ENCODE results near the gene ADRA1B.
"Not testable (repeated sequence)": the region's sequence is repeated elsewhere in the genome, so short reads cannot be mapped to it uniquely, and the experiment has no call there.

Gene ADRA1B

DNA sequence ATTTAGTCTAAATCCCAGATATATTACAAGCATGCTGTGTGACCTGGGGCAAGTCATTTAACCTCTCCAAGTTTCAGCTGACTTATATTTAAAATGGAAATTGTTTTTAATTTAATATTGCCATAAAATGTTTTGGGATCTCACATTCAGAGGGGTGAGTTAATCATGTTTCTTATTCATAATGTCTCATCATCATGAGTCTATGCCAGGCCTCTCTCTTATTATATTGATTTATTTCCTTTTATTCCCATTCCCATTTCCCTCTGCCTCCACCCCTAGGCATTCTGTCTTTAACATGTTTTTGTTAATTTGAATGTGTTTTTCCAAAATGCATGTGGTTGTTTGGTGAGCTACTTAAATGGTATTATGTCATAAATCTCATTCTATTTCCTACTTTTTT is 53.7 kb downstream of the ADRA1B start:
- no peak for DNase-seq (ENCODE audit: low read depth)

DNA sequence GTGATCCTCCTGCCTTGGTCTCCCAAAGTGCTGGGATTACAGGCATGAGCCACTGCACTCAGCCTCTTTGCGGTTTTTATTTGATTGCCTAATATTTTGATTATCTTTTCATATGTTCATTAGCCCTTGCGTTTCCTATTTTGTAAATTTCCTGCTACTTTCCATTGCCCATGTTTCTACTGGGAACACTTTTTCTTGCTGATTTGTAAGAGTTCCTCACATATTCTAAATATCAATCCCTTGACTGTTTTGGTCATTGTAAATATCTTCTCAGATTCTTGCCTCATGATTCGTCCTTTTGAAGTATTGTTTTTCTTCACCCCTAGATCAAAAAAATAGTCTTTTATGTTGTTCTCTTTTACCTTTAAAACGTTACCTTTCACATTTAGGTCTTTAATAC is 54.8 kb downstream of the ADRA1B start:
- no peak for DNase-seq (ENCODE audit: low read depth)

DNA sequence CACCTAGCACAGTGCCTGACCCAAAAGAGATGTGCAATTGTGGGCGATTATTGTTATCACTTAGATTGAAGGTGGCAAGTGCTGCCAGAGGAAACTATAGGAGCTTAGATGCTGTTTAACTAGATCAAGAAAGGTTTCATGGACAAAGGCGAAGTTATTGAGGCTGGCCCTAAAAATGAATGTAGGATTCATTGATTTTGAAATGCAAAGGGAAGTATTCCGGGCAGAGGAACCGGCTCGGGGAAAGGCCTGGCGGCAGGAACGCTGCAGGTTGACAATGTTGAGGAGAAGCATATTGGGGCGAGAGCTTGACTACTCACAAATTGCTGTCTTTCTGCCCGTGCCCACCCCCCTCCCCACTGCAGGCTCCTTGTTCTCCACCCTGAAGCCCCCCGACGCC is 55.2 kb downstream of the ADRA1B start:
- DNase-seq (ENCODE audit: low read depth): no peak

- DNase-seq (ENCODE audit: low read depth): no peak
Measured at GRCh38 chr5:159971931-159972461, 55.7 kb downstream of the ADRA1B start.

DNA sequence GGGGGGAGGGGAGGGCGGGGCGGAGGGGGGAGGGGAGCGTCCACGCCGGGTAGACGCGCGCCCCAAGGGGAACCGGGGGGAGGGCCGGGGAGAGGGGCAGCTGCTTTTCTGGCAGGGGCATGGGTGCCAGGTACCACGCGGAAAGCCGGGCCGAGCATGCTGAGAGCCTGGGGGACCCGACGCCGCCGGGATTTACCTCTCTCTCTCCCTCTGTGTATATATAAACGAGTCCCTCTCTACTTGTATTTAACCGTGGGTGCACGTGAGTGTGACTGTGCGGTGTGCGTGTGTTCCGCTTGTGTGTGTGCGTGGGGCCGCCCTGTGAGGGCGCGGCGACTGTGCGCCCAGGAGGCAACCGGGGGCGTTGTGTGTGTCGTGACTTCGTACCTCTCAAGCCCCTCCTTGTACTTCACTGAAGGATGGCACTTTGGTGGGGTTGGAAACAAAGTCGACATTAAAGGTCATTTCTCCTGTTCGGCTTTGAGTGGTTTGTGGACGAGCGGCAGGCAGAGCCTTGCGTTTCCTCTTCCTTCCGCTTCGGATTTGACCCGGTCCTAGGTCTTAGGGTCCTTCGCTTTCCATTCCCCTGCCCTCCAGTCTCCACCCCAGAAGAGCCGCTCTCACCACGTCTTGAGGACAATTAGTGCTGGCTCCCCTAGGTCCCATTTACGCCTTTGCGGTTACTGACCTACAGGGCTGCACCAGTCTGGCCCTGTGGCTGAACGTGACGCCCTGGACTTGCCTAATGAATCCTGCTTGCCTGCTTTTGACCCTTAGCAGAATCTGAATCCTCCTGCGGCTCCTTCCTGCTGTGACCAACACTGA is 56.5 kb downstream of the ADRA1B start:
- no peak for DNase-seq (ENCODE audit: low read depth)

- DNase-seq (ENCODE audit: low read depth): no peak
Measured at GRCh38 chr5:159975462-159976019, 59.3 kb downstream of the ADRA1B start.

- no peak for DNase-seq (ENCODE audit: low read depth)
Measured at GRCh38 chr5:159976921-159977320, 60.6 kb downstream of the ADRA1B start.

DNA sequence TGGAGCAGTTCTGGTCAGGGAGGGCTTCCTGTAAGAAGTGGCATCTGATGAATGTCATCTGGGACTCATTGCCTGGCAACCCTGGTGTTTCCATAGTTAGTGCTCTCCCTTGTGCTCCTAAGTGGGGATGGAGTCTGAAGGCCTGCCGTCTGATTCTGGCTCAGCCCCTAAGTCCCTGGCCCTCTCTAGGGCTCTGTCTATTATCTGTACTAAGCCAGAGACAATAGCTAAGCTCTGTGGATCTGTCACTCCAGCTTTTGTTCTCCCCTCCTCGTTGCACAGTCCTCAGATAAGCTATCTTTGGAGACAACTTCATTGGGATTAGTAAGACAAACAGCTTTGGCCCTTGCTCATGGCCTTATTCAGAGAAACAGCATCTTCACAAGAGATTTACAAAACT is 62.1 kb downstream of the ADRA1B start:
- no peak for DNase-seq (ENCODE audit: low read depth)

- DNase-seq (ENCODE audit: low read depth): no peak
Measured at GRCh38 chr5:159982421-159983173, 66.3 kb downstream of the ADRA1B start.

- peak; percentile 55 for DNase-seq (ENCODE audit: low read depth)
Measured at GRCh38 chr5:159987031-159987674, 70.9 kb downstream of the ADRA1B start.

DNA sequence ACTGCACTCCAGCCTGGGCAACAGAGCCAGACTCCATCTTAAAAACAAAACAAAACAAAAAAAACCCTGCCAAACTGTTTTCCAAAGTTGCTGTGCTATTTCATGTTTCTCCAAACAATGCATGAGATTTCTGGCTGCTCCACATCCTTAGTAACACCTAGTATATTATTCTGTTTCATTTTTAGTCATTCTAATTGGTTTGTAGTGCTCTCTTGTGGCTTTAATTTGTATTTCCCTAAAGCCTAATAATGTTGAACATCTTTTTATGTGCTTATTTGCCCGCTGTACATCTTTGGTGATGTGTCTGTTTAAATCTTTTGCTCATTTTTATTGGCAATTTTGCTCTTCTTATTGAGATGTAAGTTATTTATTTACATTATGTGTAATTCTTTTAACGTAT is 74.2 kb downstream of the ADRA1B start:
- no peak for DNase-seq (ENCODE audit: low read depth)

- no peak for DNase-seq (ENCODE audit: low read depth)
Measured at GRCh38 chr5:159992566-159992965, 76.3 kb downstream of the ADRA1B start.

GRCh38 chr5:159993194-159993593 is 76.9 kb downstream of the ADRA1B start:
- DNase-seq (ENCODE audit: low read depth): no peak

DNA sequence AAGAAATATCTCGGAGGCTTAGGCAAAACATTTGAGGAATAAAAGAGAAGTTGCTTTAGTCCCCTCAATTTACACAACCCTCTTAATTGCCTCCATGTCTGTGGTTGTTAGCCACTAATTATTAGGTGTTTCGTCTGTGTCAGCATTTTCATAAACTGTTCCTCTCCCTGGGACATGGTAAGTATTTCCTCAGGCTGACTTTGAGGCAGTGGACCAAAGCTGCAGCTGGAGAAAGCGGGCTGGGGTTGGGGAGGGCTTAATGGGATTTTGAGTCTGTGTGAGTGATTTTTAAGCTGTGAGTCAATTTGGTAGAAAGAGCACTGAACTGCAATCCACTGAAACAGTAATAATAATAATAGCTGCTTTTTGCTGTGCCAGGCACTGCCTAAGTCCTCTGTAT is 79.6 kb downstream of the ADRA1B start:
- DNase-seq (ENCODE audit: low read depth): no peak

- no peak for DNase-seq (ENCODE audit: low read depth)
Measured at GRCh38 chr5:160001457-160001856, 85.2 kb downstream of the ADRA1B start.

DNA sequence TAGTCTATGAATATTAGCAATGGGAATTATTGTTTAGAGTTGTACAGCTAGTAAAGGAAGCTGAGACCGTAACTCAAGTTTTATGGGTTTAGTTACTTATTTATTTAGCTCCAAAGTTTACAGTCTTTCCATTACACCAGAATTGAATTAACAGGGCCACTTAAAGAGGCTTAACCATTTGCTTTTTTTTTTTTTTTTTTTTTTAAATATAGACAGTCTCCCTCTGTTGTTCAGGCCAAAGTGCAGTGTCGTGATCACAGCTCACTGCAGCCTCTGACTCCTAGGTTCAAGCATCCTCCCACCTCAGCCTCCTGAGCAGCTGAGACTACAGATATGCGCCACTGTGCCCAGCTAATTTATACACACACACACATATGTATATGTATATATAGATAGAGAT is 91.2 kb downstream of the ADRA1B start:
- no peak for DNase-seq (ENCODE audit: low read depth)

- not testable (repeated sequence) for DNase-seq (ENCODE audit: low read depth)
Measured at GRCh38 chr5:160008529-160008876, 92.2 kb downstream of the ADRA1B start.

- DNase-seq (ENCODE audit: low read depth): peak; percentile 86
Measured at GRCh38 chr5:160008877-160009590, 92.8 kb downstream of the ADRA1B start, which contains the start of gene TTC1. Gene TTC1, plus strand, starts transcription at chr5:160009139. Its CDS starts 1,390 bp downstream, at chr5:160010529.

DNA sequence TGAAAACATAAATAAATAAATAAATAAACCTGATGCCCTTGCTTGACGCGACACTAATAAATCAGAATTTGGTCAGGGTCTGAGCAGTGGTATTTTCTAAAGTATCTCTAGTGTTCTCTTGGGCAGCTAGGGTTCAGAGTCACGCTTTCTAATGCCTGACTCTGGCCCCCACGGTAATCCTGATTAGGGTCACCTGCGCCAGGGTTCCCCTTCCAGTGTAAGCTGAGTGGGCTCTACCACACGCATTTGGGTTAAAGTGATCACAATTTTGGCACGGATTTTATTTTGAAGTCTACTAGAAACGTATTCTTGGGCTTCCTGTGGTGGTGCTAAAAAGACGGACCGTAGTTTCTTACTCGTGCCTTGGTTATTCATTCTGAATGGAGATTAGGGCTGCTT is 93.3 kb downstream of the ADRA1B start:
- no peak for DNase-seq (ENCODE audit: low read depth)

- no peak for DNase-seq (ENCODE audit: low read depth)
Measured at GRCh38 chr5:160011471-160011870, 95.2 kb downstream of the ADRA1B start.

- DNase-seq (ENCODE audit: low read depth): not testable (repeated sequence)
Measured at GRCh38 chr5:160014197-160014596, 97.9 kb downstream of the ADRA1B start.
